DMS153 treated with DMSO at 0.1 percent for 48 hours (cell line): ENCODE data around the gene REV3L.
"Not testable (repeated sequence)": the region's sequence is repeated elsewhere in the genome, so short reads cannot be mapped to it uniquely, and the experiment has no call there.

Source experiments
- DNase-seq: peaks from one replicate; lab custom pipeline; 2025; ENCODE audit not compliant: unreplicated experiment; lab: John Stamatoyannopoulos, UW

Gene REV3L

GRCh38 chr6:111499269-111499793 is 16.3 kb upstream of the REV3L start:
- no peak for DNase-seq

- DNase-seq: no peak
Measured at GRCh38 chr6:111494951-111495635, 12.1 kb upstream of the REV3L start.

GRCh38 chr6:111492499-111492898 is 9.5 kb upstream of the REV3L start:
- DNase-seq: no peak

- no peak for DNase-seq
Measured at GRCh38 chr6:111490067-111490466, 7.0 kb upstream of the REV3L start.

GRCh38 chr6:111487661-111488060 is 4.6 kb upstream of the REV3L start:
- DNase-seq: no peak

- DNase-seq: no peak
Measured at GRCh38 chr6:111486921-111487320, 3.9 kb upstream of the REV3L start.

GRCh38 chr6:111486475-111486874 is 3.5 kb upstream of the REV3L start:
- DNase-seq: no peak

GRCh38 chr6:111485342-111485741 is 2.3 kb upstream of the REV3L start:
- no peak for DNase-seq

GRCh38 chr6:111484633-111484930 is 1.6 kb upstream of the REV3L start:
- DNase-seq: peak; percentile 39

- peak; percentile 89 for DNase-seq
Measured at GRCh38 chr6:111483736-111484632, 966 bp upstream of the REV3L start.

- DNase-seq: no peak
Measured at GRCh38 chr6:111482188-111482958, 645 bp downstream of the REV3L start.

- DNase-seq: no peak
Measured at GRCh38 chr6:111481836-111482187, 1.2 kb downstream of the REV3L start.

GRCh38 chr6:111480988-111481822 is 1.8 kb downstream of the REV3L start:
- no peak for DNase-seq

- no peak for DNase-seq
Measured at GRCh38 chr6:111478749-111479148, 4.3 kb downstream of the REV3L start.

- no peak for DNase-seq
Measured at GRCh38 chr6:111478064-111478476, 4.9 kb downstream of the REV3L start.

GRCh38 chr6:111477481-111477938 is 5.5 kb downstream of the REV3L start:
- no peak for DNase-seq

GRCh38 chr6:111476061-111476460 is 7.0 kb downstream of the REV3L start:
- DNase-seq: not testable (repeated sequence)

- DNase-seq: no peak
Measured at GRCh38 chr6:111474771-111475170, 8.2 kb downstream of the REV3L start.

- no peak for DNase-seq
Measured at GRCh38 chr6:111474106-111474505, 8.9 kb downstream of the REV3L start.

GRCh38 chr6:111472933-111473435 is 10.0 kb downstream of the REV3L start:
- no peak for DNase-seq
